ENCODE results near the gene TRIO.

The TRIO gene

DNA sequence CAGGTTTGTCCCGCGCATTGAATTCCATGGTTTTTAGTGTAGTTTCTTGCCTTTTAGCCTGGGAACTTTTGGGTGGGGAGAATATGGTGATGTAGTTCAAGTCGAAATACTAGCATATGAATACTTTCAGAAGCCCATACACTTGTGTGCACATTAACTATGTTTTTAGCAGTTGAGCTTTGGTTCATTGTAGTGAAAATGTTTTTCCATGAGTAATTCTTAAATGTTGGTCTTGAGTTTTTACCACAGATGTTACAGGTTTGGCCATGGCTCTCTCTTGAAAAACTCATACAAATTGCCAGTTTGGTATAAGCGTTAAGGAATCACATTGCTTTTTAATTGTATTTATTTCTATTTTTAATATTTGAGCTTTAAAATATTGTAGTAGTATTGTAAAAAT lies 45.6 kb downstream of the TRIO start:
- H3K27ac Mint-ChIP-seq = no peak overlapping the region
- H3K4me1 Mint-ChIP-seq (ENCODE audit: low read depth) = no peaks in the 10 kb centered on the region
- H3K9me3 Mint-ChIP-seq = no peaks in the 10 kb centered on the region
- H3K4me3 Mint-ChIP-seq = no peak overlapping the region
- no peaks in the 10 kb centered on the region for H3K36me3 Mint-ChIP-seq (ENCODE audit: low read depth)
- peaks cover under 1% of the 10 kb centered on the region for H3K27me3 Mint-ChIP-seq (ENCODE audit: low read depth)

DNA sequence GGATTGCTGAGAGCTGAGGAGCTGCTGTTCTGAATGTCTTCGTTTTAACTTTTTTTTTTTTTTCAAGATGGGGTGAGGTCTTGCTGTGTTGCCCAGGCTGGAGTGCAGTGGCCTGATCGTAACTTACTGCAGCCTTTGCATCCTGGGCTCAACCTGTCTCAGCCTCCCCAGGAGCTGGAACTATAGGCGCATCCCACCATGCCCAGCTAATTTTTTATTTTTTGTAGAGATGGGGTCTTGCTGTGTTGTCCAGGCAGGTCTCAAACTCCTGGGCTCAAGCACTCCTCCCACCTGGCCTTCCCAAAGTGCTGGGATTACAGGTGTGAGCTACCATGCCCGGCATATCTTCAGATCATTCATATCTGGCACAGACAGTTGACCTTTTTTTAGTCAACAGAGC lies 46.5 kb downstream of the TRIO start:
- H3K9me3 Mint-ChIP-seq = no peaks in the 10 kb centered on the region
- H3K4me1 Mint-ChIP-seq (ENCODE audit: low read depth) = no peaks in the 10 kb centered on the region
- H3K27me3 Mint-ChIP-seq (ENCODE audit: low read depth) = peaks cover 7% of the 10 kb centered on the region
- no peaks in the 10 kb centered on the region for H3K36me3 Mint-ChIP-seq (ENCODE audit: low read depth)
- H3K4me3 Mint-ChIP-seq = no peak overlapping the region
- no peak overlapping the region for H3K27ac Mint-ChIP-seq

GRCh38 chr5:14190194-14191164 lies 47.3 kb downstream of the TRIO start:
- Mint-ChIP-seq H3K36me3 (ENCODE audit: low read depth) (no peaks in the 10 kb centered on the region), H3K9me3 (no peaks in the 10 kb centered on the region), H3K27ac (no peak overlapping the region), H3K4me3 (no peak overlapping the region), H3K27me3 (ENCODE audit: low read depth) (peaks cover 10% of the 10 kb centered on the region), H3K4me1 (ENCODE audit: low read depth) (no peaks in the 10 kb centered on the region)

- Mint-ChIP-seq H3K9me3 (no peaks in the 10 kb centered on the region), H3K4me3 (no peak overlapping the region)
Observed at GRCh38 chr5:14191325-14191724, 48.2 kb downstream of the TRIO start.

GRCh38 chr5:14193496-14193895 lies 50.4 kb downstream of the TRIO start:
- no peaks in the 10 kb centered on the region for H3K4me1 Mint-ChIP-seq (ENCODE audit: low read depth)
- H3K27ac Mint-ChIP-seq = no peak overlapping the region
- H3K4me3 Mint-ChIP-seq = no peak overlapping the region
- no peaks in the 10 kb centered on the region for H3K36me3 Mint-ChIP-seq (ENCODE audit: low read depth)
- H3K27me3 Mint-ChIP-seq (ENCODE audit: low read depth) = peaks cover 15% of the 10 kb centered on the region
- H3K9me3 Mint-ChIP-seq = no peaks in the 10 kb centered on the region

More at GRCh38 chr5:14191325-14191724, 48.2 kb downstream of the TRIO start:
- no peaks in the 10 kb centered on the region for H3K36me3 Mint-ChIP-seq (ENCODE audit: low read depth)
- H3K4me1 Mint-ChIP-seq (ENCODE audit: low read depth) = no peaks in the 10 kb centered on the region
- H3K27ac Mint-ChIP-seq = no peak overlapping the region
- H3K27me3 Mint-ChIP-seq (ENCODE audit: low read depth) = peaks cover 15% of the 10 kb centered on the region

DNA sequence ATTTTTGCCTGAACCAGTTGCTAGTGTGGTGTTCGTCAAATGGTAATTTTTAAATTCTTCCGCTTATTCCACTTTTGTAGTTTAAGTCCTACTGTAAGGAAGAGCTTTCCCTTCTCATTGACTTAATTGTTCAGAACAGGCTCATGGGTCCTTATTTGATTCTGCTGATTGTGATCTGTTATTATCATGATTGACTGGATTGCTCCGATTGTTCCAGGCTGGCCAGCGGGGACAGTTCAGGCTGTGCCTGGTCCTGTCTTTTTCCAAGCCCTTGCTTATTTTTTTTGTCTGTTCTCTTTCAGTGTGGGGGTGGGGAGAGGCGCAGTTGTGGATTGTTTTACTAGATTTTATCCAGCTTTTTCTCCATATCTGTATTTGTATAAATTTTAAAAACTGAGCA lies 52.4 kb downstream of the TRIO start:
- H3K4me1 Mint-ChIP-seq (ENCODE audit: low read depth) = no peaks in the 10 kb centered on the region
- peaks cover 15% of the 10 kb centered on the region for H3K27me3 Mint-ChIP-seq (ENCODE audit: low read depth)
- H3K36me3 Mint-ChIP-seq (ENCODE audit: low read depth) = no peaks in the 10 kb centered on the region
- no peaks in the 10 kb centered on the region for H3K9me3 Mint-ChIP-seq
- H3K27ac Mint-ChIP-seq = no peak overlapping the region
- no peak overlapping the region for H3K4me3 Mint-ChIP-seq

- no peak overlapping the region for H3K4me3 Mint-ChIP-seq
- no peaks in the 10 kb centered on the region for H3K36me3 Mint-ChIP-seq (ENCODE audit: low read depth)
- no peaks in the 10 kb centered on the region for H3K4me1 Mint-ChIP-seq (ENCODE audit: low read depth)
- H3K27ac Mint-ChIP-seq = no peak overlapping the region
- H3K27me3 Mint-ChIP-seq (ENCODE audit: low read depth) = peaks cover 15% of the 10 kb centered on the region
- no peaks in the 10 kb centered on the region for H3K9me3 Mint-ChIP-seq
Observed at GRCh38 chr5:14197056-14197455, 53.9 kb downstream of the TRIO start.

DNA sequence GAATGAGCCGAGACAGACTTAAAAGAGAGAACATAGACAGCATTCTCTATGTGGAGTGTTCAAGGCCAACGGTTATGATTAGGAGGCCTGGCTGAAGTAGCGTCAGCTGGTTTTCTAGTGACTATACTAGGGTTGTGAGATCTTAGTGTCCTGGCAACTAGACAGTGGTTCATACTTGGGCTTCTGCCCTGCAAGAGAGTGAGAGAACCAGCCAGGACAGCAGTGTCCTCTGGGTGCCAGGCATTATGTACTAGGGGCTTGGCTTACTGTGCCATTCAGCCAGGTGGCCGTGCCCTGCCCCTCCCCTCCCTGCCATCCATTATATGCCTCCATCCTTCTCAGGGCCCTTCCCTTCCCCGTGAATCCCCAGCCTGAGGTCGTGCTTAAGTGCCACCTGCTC lies 56.8 kb downstream of the TRIO start:
- Mint-ChIP-seq H3K9me3 (no peaks in the 10 kb centered on the region), H3K27ac (no peak overlapping the region), H3K36me3 (ENCODE audit: low read depth) (no peaks in the 10 kb centered on the region), H3K27me3 (ENCODE audit: low read depth) (peaks cover 13% of the 10 kb centered on the region), H3K4me1 (ENCODE audit: low read depth) (peaks cover 5% of the 10 kb centered on the region), H3K4me3 (no peak overlapping the region)

DNA sequence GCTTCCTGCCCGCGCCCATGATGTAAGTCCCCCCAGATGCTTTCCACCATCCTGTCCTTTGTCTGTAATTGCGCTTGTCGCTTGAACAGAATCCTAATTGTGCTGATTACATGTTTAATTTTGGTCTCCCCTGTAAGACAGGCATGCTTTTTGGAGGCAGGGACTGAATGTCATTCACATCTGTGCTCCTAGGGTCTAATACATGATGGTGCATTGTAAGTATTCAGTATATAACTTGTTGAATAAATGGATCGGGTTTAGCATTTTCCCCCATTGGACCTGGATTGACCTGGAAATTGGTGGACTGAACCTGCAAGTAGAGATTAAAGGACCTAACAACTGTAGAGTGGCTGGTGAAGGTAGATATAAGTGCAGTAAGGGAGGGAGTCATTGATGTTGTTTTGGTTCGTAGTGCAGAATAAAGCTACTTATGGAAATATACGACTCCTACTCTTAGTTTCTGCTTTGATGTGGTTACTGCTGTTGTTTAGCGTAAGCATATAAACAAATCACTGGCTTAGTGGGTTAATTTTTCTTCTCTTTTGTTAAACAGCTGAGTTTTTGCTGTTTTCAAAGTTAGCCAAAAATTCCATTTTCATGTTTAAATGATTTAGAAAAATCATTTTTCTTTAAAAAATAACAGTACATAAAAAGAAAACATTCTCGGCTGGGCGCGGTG lies 57.3 kb downstream of the TRIO start:
- Mint-ChIP-seq H3K4me3 (no peak overlapping the region), H3K36me3 (ENCODE audit: low read depth) (no peaks in the 10 kb centered on the region), H3K4me1 (ENCODE audit: low read depth) (peaks cover 9% of the 10 kb centered on the region), H3K27me3 (ENCODE audit: low read depth) (peaks cover 11% of the 10 kb centered on the region), H3K27ac (no peak overlapping the region), H3K9me3 (no peaks in the 10 kb centered on the region)

GRCh38 chr5:14201325-14202045 lies 58.3 kb downstream of the TRIO start:
- Mint-ChIP-seq H3K27me3 (ENCODE audit: low read depth) (peaks cover 6% of the 10 kb centered on the region), H3K36me3 (ENCODE audit: low read depth) (no peaks in the 10 kb centered on the region), H3K9me3 (no peaks in the 10 kb centered on the region), H3K27ac (no peak overlapping the region), H3K4me3 (no peak overlapping the region), H3K4me1 (ENCODE audit: low read depth) (peaks cover 12% of the 10 kb centered on the region)

DNA sequence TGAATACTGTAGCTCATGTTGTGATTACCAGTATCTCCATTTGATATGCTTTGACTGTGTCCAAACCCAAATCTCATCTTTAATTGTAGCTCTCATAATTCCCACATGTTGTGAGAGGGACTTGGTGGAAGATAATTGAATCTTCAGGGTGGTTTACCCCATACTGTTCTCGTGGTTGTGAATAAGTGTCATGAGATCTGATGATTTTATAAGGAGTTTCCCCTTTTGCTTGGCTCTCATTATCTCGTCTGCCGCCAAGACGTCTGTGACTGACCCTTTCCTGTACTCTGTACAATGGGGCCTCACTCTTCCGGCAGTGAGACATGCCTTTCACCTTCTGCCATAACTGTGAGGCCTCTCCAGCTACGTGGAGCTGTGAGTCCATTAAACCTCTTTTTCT lies 59.3 kb downstream of the TRIO start:
- Mint-ChIP-seq H3K9me3 (no peaks in the 10 kb centered on the region), H3K36me3 (ENCODE audit: low read depth) (no peaks in the 10 kb centered on the region), H3K4me1 (ENCODE audit: low read depth) (peaks cover 13% of the 10 kb centered on the region), H3K27ac (no peak overlapping the region), H3K4me3 (no peak overlapping the region), H3K27me3 (ENCODE audit: low read depth) (peaks cover 6% of the 10 kb centered on the region)

DNA sequence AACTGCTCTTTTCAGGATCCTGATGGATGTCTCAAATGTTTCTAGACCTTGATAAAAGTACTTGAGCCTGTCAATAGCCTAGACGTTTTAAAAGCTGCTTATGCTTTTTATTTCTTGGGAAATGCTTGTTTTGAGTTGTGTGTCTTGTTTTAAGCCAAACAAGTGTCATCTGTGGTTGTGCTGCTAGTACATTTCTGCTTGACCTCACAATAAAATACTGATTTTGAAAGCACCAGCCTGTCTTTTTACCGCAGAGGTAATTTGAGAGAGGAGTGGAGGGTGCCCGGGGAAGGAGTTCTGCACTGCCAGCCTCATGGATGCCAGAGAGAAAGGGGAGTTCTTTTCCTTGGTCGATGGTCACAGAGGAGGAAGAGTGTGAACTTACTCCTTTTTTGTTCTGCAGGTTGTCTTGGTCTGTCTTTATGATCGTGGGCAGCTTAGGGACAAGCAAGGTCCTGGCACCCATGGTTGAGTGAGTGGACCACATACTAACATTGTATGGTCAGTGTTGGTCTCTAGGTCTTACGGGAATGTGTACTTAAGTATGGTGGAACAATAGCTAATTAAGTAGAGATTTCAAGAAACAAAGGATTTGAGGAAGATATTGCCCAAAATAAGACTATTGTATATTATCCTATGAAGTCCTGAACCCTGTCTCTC lies 61.0 kb downstream of the TRIO start:
- Mint-ChIP-seq H3K27ac (no peak overlapping the region), H3K27me3 (ENCODE audit: low read depth) (peaks cover 6% of the 10 kb centered on the region), H3K4me3 (no peak overlapping the region), H3K4me1 (ENCODE audit: low read depth) (peaks cover 19% of the 10 kb centered on the region), H3K9me3 (no peaks in the 10 kb centered on the region), H3K36me3 (ENCODE audit: low read depth) (no peaks in the 10 kb centered on the region)

DNA sequence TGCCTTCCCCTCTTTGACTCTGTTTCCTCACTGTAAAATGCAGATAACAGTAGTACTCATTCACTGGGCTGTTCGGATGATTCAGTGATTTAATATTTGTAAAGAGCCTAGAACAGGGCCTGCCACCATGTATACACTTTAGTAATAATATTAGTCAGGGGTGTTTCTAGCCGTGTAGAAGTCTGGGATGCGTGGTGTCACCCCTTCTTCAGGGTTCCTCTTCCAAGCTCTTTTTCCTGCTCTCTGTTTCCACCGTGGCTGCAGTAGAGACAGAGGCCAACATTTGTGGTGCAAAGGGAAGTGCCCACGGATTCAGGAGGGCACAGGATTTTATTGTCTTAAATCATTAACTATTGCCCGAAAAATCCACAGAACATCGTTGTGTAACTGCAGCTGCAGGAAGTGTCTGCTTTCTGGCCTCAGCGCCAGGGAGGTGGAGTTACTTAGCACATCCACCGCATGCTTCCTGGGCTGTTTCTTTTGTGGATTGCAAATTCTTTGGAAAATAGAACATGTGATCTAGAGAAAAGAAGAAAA lies 61.7 kb downstream of the TRIO start:
- H3K4me1 Mint-ChIP-seq (ENCODE audit: low read depth) = peaks cover 22% of the 10 kb centered on the region
- H3K27ac Mint-ChIP-seq = no peak overlapping the region
- H3K9me3 Mint-ChIP-seq = no peaks in the 10 kb centered on the region
- H3K4me3 Mint-ChIP-seq = no peak overlapping the region
- H3K36me3 Mint-ChIP-seq (ENCODE audit: low read depth) = no peaks in the 10 kb centered on the region
- peaks cover 6% of the 10 kb centered on the region for H3K27me3 Mint-ChIP-seq (ENCODE audit: low read depth)
